Mesendoderm (in vitro differentiated cells): Measurements from ENCODE around the gene SAFB.

Experiments
- DNase-seq: peaks from one replicate; pipeline ENCODE4 v3.0.0; 2013
- H2AK5ac ChIP-seq: 2 replicates; pipeline ENCODE4 v1.6.1; 2013; ENCODE audit warnings: low read length, inconsistent platforms
- H2BK120ac ChIP-seq: 2 replicates; pipeline ENCODE4 v1.6.1; 2013; ENCODE audit warnings: low read depth, mild to moderate bottlenecking, low read length, moderate library complexity, mixed read lengths
- H2BK15ac ChIP-seq: replicated peaks from 2 replicates; pipeline ENCODE4 v1.6.1; 2013; ENCODE audit warnings: low read depth, mild to moderate bottlenecking, moderate library complexity
- H2BK5ac ChIP-seq: 2 replicates; pipeline ENCODE4 v1.6.1; 2013; ENCODE audit warnings: low read length, inconsistent platforms
- H3K18ac ChIP-seq: 2 replicates; pipeline ENCODE4 v1.6.1; 2013; ENCODE audit warnings: mild to moderate bottlenecking, low read length, mixed read lengths
- H3K23ac ChIP-seq: one replicate; pipeline ENCODE4 v1.6.1; 2013; ENCODE audit warnings: low read length
- H3K27ac ChIP-seq: 2 replicates; pipeline ENCODE4 v1.5.1; 2013; ENCODE audit warnings: low read depth, mild to moderate bottlenecking, inconsistent platforms, low read length, moderate library complexity
- H3K27me3 ChIP-seq: 2 replicates; pipeline ENCODE4 v1.6.1; 2013; ENCODE audit warnings: low read length, control low read depth, mild to moderate bottlenecking, inconsistent platforms; ENCODE audit not compliant: insufficient read depth, poor library complexity
- H3K36me3 ChIP-seq: 2 replicates; pipeline ENCODE4 v1.6.1; 2013; ENCODE audit warnings: low read length, inconsistent platforms; ENCODE audit not compliant: control insufficient read depth, insufficient read depth
- H3K4ac ChIP-seq: one replicate; pipeline ENCODE4 v1.6.1; 2013; ENCODE audit warnings: low read depth, mild to moderate bottlenecking, low read length, moderate library complexity
- H3K4me1 ChIP-seq: 2 replicates; pipeline ENCODE4 v1.6.1; 2013; ENCODE audit warnings: low read depth, low read length, inconsistent platforms; ENCODE audit not compliant: control insufficient read depth
- H3K4me2 ChIP-seq: 2 replicates; pipeline ENCODE4 v1.6.1; 2013; ENCODE audit warnings: low read length
- H3K4me3 ChIP-seq: 2 replicates; pipeline ENCODE4 v1.5.1; 2013; ENCODE audit warnings: mild to moderate bottlenecking, low read length
- H3K56ac ChIP-seq: one replicate; pipeline ENCODE4 v1.6.1; 2013; ENCODE audit warnings: low read length
- H3K79me1 ChIP-seq: 2 replicates; pipeline ENCODE4 v1.6.1; 2013; ENCODE audit warnings: low read length, inconsistent platforms
- H3K79me2 ChIP-seq: 2 replicates; pipeline ENCODE4 v1.6.1; 2013; ENCODE audit warnings: mild to moderate bottlenecking, low read length; ENCODE audit not compliant: control insufficient read depth, insufficient read depth
- H3K9ac ChIP-seq: 2 replicates; pipeline ENCODE4 v1.6.1; 2013; ENCODE audit warnings: low read length, inconsistent platforms
- H4K5ac ChIP-seq: one replicate; pipeline ENCODE4 v1.6.1; 2013; ENCODE audit warnings: low read length
- H4K8ac ChIP-seq: one replicate; pipeline ENCODE4 v1.6.1; 2013; ENCODE audit warnings: low read depth, mild to moderate bottlenecking, control low read depth, low read length, moderate library complexity
- WGBS: extraction: QIAGEN DNeasy Blood & Tissue Kit; methylation state at CpG from one replicate; pipeline ENCODE4 v1.1.7; 2013; ENCODE audit warnings: low lambda C conversion rate, missing lambda C conversion rate; ENCODE audit not compliant: insufficient coverage; ENCODE audit errors: extremely low coverage; 5-methylcytosine and 5-hydroxymethylcytosine counted together

The SAFB gene

GRCh38 chr19:5693195-5694166 is 70.6 kb downstream of the SAFB start:
- Histone ChIP-seq H3K27me3 (no peaks in the 10 kb centered on the region), H3K79me1 (peaks cover 12% of the 10 kb centered on the region), H3K4me1 (no peaks in the 10 kb centered on the region), H3K23ac (no peak overlapping the region), H3K4ac (no peak overlapping the region), H3K27ac (no peak overlapping the region), H3K36me3 (peaks cover 16% of the 10 kb centered on the region), H2BK15ac (no peak overlapping the region), H2BK120ac (no peak overlapping the region), H3K4me2 (no peak overlapping the region), H3K79me2 (peaks cover 37% of the 10 kb centered on the region), H4K8ac (no peak overlapping the region), H3K4me3 (no peak overlapping the region), H3K18ac (no peak overlapping the region), H2AK5ac (no peak overlapping the region), H3K9ac (no peak overlapping the region), H3K56ac (peak overlapping the region; percentile 42), H4K5ac (no peak overlapping the region), H2BK5ac (no peak overlapping the region)
- DNase-seq = no peak
- WGBS = no CpG with 5 or more reads among the region's 39 CpGs

- no peak overlapping the region for H3K4me3 ChIP-seq
- DNase-seq = no peak
Observed at GRCh38 chr19:5694167-5694955, 71.5 kb downstream of the SAFB start.

GRCh38 chr19:5694956-5695648 is 72.2 kb downstream of the SAFB start:
- H2BK120ac ChIP-seq = no peak overlapping the region
- no peak overlapping the region for H3K4ac ChIP-seq
- no peak overlapping the region for H4K8ac ChIP-seq
- H3K79me1 ChIP-seq = peaks cover 12% of the 10 kb centered on the region
- H3K4me3 ChIP-seq = no peak overlapping the region
- H3K56ac ChIP-seq = no peak overlapping the region
- no peaks in the 10 kb centered on the region for H3K27me3 ChIP-seq
- no peak overlapping the region for H2BK15ac ChIP-seq
- no peak overlapping the region for H2BK5ac ChIP-seq
- H3K9ac ChIP-seq = no peak overlapping the region
- no peak overlapping the region for H3K18ac ChIP-seq
- no peak overlapping the region for H3K27ac ChIP-seq
- H3K36me3 ChIP-seq = peaks cover 19% of the 10 kb centered on the region
- peaks cover 37% of the 10 kb centered on the region for H3K79me2 ChIP-seq
- H3K23ac ChIP-seq = no peak overlapping the region
- no peak overlapping the region for H2AK5ac ChIP-seq
- DNase-seq = no peak
- no peaks in the 10 kb centered on the region for H3K4me1 ChIP-seq
- no peak overlapping the region for H4K5ac ChIP-seq
- no CpG with 5 or more reads among the region's 8 CpGs for WGBS
- H3K4me2 ChIP-seq = no peak overlapping the region

More at GRCh38 chr19:5694167-5694955, 71.5 kb downstream of the SAFB start:
- no peak overlapping the region for H3K4ac ChIP-seq
- peaks cover 19% of the 10 kb centered on the region for H3K36me3 ChIP-seq
- H3K27me3 ChIP-seq = no peaks in the 10 kb centered on the region
- H3K4me2 ChIP-seq = no peak overlapping the region
- H2AK5ac ChIP-seq = no peak overlapping the region
- no peak overlapping the region for H2BK5ac ChIP-seq
- no peak overlapping the region for H4K8ac ChIP-seq
- WGBS = no CpG with 5 or more reads among the region's 45 CpGs
- H4K5ac ChIP-seq = no peak overlapping the region
- peaks cover 12% of the 10 kb centered on the region for H3K79me1 ChIP-seq
- H3K27ac ChIP-seq = no peak overlapping the region
- no peak overlapping the region for H3K18ac ChIP-seq
- no peak overlapping the region for H3K23ac ChIP-seq
- peaks cover 37% of the 10 kb centered on the region for H3K79me2 ChIP-seq
- H3K56ac ChIP-seq = no peak overlapping the region
- no peak overlapping the region for H3K9ac ChIP-seq
- H2BK120ac ChIP-seq = no peak overlapping the region
- H2BK15ac ChIP-seq = no peak overlapping the region
- no peaks in the 10 kb centered on the region for H3K4me1 ChIP-seq

- no peak overlapping the region for H2AK5ac ChIP-seq
- peaks cover 30% of the 10 kb centered on the region for H3K79me2 ChIP-seq
- H3K36me3 ChIP-seq = peaks cover 20% of the 10 kb centered on the region
- no peak overlapping the region for H4K8ac ChIP-seq
- no peak overlapping the region for H2BK15ac ChIP-seq
- H3K4me3 ChIP-seq = no peak overlapping the region
- H3K4me1 ChIP-seq = no peaks in the 10 kb centered on the region
- no peak overlapping the region for H3K27ac ChIP-seq
- no peak overlapping the region for H3K4me2 ChIP-seq
- no peak overlapping the region for H3K56ac ChIP-seq
- no CpG with 5 or more reads among the region's 28 CpGs for WGBS
- no peak overlapping the region for H2BK120ac ChIP-seq
- H3K23ac ChIP-seq = no peak overlapping the region
- H2BK5ac ChIP-seq = no peak overlapping the region
- no peaks in the 10 kb centered on the region for H3K27me3 ChIP-seq
- no peak overlapping the region for H4K5ac ChIP-seq
- no peak overlapping the region for H3K4ac ChIP-seq
- H3K9ac ChIP-seq = no peak overlapping the region
- H3K79me1 ChIP-seq = peaks cover 12% of the 10 kb centered on the region
- no peak overlapping the region for H3K18ac ChIP-seq
- no peak for DNase-seq
Observed at GRCh38 chr19:5695649-5696195, 72.8 kb downstream of the SAFB start.

GRCh38 chr19:5696196-5697021 is 73.5 kb downstream of the SAFB start:
- H3K27ac ChIP-seq = no peak overlapping the region
- peaks cover 20% of the 10 kb centered on the region for H3K36me3 ChIP-seq
- no peak overlapping the region for H2BK15ac ChIP-seq
- WGBS = no CpG with 5 or more reads among the region's 42 CpGs
- no peak overlapping the region for H2BK5ac ChIP-seq
- no peak overlapping the region for H3K4me3 ChIP-seq
- no peak overlapping the region for H3K23ac ChIP-seq
- no peak overlapping the region for H3K4me2 ChIP-seq
- no peaks in the 10 kb centered on the region for H3K27me3 ChIP-seq
- no peak overlapping the region for H2AK5ac ChIP-seq
- no peak overlapping the region for H4K8ac ChIP-seq
- H3K4ac ChIP-seq = no peak overlapping the region
- no peak overlapping the region for H3K56ac ChIP-seq
- no peak overlapping the region for H4K5ac ChIP-seq
- no peak for DNase-seq
- H3K9ac ChIP-seq = no peak overlapping the region
- peaks cover 24% of the 10 kb centered on the region for H3K79me2 ChIP-seq
- H3K4me1 ChIP-seq = no peaks in the 10 kb centered on the region
- H3K79me1 ChIP-seq = peaks cover 12% of the 10 kb centered on the region
- no peak overlapping the region for H3K18ac ChIP-seq
- no peak overlapping the region for H2BK120ac ChIP-seq
